Right ventricle myocardium superior (tissue), 1 donor: ENCODE results near the gene FTO. TPM values are rescaled to one million over a fixed set of nuclear protein-coding genes. Genes with fewer than 3 reads are reported as not detected.
"Not testable (repeated sequence)": the region's sequence is repeated elsewhere in the genome, so short reads cannot be mapped to it uniquely, and the experiment has no call there.

Experiments used
- ATAC-seq: fragments of 200-7000 bp; cut with Tn5 transposase; one replicate; pipeline ENCODE4 v1.9.1; 2020; ENCODE audit warnings: mild to moderate bottlenecking; ENCODE audit not compliant: poor library complexity
- DNase-seq: peaks from one replicate; pipeline ENCODE4 v3.0.0-alpha.2; 2020
- intact Hi-C: fragments of 100-400 bp; cut with DNase I; formaldehyde crosslinking; loops from one replicate; pipeline ENCODE4 v1.11.2; 2022
- long read RNA-seq: library from polyadenylated mRNA; unstranded; transcript quantifications from one replicate; pipeline ENCODE4 v2.0.0, GENCODE V29; 2021
- total RNA-seq: library from RNA; stranded (reverse); fragmentation: NEBNext Ultra II Directional; extraction: Animal tissue kit (Norgen Biotek cat#: 25700); gene quantifications from one replicate; pipeline ENCODE4 v1.2.1, GENCODE V29; 2021
- donor health status: DM: no; HTN: yes; CAD: no; lungs with severe emphysema.

Gene FTO
- total RNA-seq: 75.3 TPM
- long read RNA-seq, full-length matches to known transcripts: 30 of 42 reads
- long read RNA-seq, partial matches to known transcripts: 5 of 42 reads
- long read RNA-seq, other reads (novel, unspliced or antisense): 7 of 42 reads

DNA sequence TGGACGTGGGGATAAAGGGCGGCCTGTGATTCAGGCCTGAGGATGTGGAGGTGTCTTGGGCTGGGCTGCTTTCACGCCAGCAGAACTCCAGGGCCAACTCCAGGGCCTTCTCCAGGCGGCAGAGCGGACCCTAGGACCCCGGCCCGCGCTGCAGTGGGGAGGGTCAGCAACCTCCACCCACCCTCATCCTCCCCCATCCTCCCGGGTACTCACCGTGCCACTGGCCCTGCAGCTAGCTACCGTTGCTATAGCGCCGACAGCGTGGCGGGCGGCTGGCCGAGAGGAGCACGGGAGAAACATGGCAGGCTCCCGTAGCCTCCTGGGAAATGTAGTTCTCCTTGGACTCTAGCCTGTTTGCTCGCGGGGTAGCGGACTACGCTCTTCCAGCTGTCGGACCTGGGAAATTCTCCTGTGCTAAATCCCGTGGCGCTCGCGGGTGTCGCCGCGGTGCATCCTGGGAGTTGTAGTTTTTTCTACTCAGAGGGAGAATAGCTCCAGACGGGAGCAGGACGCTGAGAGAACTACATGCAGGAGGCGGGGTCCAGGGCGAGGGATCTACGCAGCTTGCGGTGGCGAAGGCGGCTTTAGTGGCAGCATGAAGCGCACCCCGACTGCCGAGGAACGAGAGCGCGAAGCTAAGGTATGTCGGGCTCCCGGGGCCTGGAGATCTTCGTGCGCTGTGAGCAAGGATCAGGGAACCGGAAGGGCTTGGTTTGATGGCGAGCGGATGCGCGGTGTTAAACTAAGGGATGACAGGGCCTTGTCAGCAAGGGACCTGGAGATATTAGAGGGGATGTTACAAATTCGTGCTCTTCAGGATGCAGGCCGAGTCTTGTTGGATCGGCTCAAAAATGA is at the start of gene FTO, which contains the start of gene RPGRIP1L:
Gene FTO (plus strand): TSS at position 567 of the 855 bp plus-strand sequence.
Gene RPGRIP1L (minus strand): TSS at position 270 of the 855 bp plus-strand sequence. CDS start 3,136 bp downstream, outside the sequence.
- intact Hi-C loops: no loop called here
- ATAC-seq (peak; percentile 99), DNase-seq (peak; percentile 98)

DNA sequence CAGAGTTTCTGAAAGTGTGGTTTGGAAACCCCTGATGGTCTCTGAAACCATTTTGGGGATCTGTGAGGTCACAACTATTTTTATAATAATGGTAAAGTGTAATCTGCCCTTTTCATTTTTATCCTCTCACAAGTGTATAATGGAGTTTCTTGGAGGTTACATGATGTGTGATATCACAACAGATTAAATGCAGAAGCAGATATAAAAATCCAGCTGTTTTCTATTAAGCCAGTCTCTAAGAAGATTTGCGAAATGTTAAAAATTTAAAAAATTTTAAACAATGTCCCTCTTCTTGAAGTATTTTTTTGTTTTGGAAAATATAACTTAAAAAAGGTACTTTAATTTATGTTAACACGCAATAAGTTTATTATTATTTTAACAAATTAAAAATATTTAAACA is 49.0 kb upstream of the FTO start:
- DNase-seq (no peak), ATAC-seq (no peak)
- intact Hi-C loops: no loop called here

DNA sequence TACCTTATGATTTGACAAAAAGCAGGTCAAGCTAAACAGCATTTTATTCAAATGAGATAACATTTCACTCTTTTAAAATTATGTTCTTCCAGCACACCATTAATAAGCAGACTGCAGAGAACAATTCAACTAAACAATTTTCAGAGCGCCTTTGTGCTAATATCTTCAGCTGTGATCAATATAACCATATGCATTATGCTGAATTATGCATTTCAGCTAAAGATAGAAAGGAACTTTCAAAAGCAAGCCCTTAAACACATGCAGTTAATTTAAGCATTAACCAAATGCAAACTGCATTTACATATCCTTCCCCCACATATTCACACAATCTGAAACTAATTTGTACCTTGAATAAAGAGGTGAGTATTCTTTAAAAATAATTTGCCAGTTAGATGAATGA is 41.9 kb upstream of the FTO start:
- intact Hi-C loops: no loop called here
- ATAC-seq (no peak), DNase-seq (no peak)

DNA sequence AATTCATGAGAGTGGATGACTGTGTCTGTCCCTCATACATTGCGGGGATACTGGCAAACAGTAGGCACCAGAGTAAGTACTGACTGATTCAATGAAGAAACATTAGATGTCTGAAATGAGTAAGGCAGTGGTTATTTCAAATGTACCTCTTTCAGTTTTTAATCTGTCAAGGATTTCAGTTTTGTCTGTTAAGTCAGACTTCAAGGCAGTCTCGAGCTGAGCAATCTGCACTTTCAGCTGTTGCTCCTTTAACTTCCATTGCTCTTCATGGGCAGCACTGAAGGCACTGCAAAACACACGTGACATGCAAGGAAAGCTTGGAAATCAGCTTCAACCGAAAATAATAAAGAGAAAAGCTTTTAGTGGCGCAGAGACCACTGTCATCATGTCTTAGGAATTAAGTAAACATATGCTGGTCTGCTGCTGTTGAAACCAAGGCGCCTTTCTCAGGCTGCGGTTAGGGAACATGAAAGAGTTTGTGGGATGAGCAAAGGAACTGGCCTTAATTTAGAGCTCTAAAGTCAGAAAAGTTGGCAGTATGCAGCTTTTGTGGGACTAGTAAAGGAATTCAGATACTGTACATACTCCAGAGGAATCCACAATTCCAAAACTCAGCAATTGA is 39.1 kb upstream of the FTO start:
- intact Hi-C loops: no loop called here
- no peak for DNase-seq
- ATAC-seq: peak; percentile 46

DNA sequence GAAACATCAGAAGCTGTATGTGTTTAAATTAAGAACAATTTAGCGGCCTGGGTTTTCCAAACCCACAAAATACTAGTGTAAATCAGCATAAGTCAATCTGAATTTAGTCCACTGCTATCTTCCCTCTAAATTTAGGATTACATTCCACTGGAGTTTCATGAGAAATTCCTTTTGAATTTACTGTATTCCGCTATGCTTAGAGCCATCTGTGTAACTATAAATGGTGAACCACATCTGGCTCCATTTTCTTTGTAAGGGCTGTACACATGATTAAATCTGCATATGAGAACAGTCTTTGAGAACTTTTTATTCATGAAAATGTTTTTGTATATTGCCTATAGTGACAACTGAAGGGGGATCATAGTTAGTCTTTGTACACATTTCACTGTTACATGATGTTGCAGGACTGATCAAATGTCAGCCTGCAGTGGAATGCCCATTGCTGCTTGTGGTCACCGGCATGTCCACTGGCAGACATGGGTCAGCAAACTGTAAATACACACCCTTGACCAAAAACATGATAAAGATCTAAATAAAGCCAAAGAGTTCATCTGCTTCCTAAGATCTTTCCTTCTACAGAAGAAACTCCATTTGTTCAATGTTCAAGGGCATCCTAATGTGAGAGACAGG is 37.1 kb upstream of the FTO start:
- DNase-seq (no peak), ATAC-seq (no peak)
- intact Hi-C loops: no loop called here

DNA sequence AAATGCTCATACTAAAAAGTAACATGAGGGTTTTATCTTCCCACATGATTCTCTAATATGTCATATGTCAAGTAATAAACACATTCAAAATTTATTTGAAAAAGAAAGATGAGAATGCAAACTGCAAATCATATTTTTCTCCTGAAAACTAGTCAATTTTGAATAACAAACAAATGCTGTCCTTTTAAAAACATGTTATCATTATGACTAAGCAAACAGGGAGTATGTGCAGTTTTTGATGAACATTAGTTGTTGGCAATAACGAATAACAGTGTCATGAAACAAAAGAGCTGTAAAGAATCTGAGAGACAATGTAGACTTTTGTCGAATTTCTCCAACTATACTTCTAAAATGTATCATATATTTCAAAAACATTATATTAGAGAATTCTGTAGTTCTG is 35.1 kb upstream of the FTO start:
- intact Hi-C loops: no loop called here
- ATAC-seq (no peak), DNase-seq (no peak)

DNA sequence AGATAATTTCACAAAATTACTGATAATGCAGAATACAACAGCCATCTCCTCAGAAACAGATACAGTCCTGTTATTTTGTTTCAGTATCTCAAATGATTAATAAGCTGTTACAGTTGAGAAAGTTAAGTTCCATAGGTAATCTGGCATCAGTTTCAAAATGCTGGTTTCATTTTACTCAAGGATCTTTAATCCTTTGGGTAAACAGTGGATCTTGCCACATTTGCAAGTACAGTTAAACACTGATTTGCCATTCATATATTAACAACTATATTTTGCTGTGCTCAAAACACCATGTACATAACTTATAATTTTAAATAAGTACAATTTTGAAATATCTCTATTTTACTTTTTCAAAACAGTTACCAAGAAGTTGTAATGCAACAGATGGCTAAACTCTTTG is 31.5 kb upstream of the FTO start:
- ATAC-seq: no peak
- DNase-seq: no peak
- intact Hi-C loops: no loop called here

DNA sequence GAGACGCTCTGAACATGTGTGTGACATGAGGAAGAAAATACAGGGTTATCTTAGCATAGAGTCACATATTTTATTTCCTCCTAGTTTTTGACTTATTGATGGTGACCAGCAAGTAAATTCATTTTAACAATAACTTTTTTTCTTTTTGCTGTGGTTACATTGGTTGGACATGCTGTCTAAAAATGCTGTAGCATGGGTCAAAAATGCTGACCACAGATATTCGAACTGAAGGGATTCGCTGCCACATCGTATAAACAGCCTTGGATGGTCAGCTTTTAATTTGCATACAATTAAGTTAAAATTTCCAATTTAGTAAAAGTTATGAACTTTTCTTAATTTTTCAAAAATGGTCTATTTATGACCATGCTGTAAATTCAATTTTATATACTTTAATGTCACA is 30.8 kb upstream of the FTO start:
- intact Hi-C loops: no loop called here
- DNase-seq (no peak), ATAC-seq (no peak)

DNA sequence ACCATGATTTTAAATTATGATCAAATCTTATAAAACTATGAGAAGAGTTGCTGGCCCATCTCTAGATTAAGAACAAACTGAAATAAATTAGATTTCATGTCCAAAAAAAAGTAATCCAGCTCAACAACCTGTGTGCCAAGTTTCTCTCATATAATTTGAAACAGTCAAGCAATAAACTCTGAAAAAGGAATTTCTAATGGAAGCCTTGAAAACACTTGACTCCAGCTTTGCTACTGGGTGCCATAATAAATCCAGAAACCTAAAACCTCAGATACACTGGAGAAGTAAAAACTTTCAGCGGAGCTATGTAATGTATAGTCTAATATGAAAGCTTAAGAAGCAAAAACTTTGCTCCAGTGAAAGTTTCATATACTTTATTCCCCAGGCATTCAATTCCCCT is 25.8 kb upstream of the FTO start:
- ATAC-seq (no peak), DNase-seq (no peak)
- intact Hi-C loops: no loop called here

DNA sequence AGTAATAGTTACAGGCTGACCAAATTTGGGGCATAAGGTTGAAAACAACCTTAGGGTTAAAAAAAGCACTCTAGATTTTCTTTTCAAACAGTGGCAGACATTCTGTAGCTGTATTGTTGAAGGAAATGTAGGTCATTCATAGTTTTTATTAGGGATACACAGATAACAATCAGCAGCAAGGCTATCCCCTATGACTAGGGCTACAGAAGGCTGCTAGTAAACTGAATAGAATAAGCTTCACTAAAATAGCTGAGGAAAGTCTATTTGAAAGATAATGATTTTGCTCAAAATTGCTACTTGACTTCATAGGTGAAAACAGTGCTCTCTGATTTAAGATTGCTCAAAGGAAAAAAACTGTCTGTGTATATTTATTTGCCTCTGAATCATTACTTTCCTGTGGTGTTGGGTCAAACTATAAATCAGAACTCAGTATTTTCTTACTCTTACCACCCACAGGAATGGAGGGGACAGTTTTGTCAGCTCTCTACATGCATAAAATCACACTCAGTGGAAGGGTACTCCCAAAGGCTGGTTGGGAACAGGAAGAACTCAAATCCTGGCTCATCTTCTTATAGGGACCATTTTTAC is 25.1 kb upstream of the FTO start:
- ATAC-seq (no peak), DNase-seq (no peak)
- intact Hi-C loops: no loop called here

DNA sequence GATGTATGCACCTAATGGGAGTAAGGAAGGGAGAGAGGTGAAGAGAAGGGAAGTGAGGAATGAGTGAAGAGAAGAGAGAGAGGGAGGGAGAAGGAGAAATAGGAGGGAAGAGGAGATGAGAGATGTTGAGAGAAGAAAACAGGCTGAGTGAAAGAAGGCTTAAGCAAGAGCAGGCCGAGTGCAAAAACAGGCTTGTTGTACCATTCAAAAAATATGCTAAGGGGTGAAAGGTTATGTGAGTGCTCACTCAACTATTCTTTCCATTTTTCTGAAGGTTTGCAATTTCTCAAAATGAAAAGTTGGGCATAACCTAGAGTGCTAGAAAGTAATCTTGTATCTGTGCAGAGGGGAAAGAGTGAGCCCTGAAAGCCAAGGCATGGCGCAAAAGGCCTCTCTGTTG is 23.2 kb upstream of the FTO start:
- intact Hi-C loops: no loop called here
- DNase-seq: no peak
- ATAC-seq: no peak

DNA sequence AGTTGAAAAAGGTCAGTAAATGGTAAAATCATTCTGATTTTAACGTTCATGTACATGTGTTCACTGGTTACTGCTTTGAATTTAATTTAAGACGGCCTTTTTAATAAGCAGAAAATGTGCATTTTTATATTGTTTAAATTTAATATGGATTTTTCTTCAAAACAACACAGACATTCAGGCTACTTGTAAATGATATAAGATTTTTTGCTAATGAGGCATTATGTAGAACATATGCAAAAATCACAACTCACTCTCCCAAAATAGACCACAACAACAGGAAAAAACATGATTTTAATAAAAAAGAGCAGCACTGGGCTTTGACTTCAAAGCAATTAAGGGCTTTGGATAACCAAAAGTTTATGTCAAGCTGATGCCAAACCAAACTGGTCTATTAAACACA is 22.6 kb upstream of the FTO start:
- intact Hi-C loops: no loop called here
- ATAC-seq (no peak), DNase-seq (no peak)

DNA sequence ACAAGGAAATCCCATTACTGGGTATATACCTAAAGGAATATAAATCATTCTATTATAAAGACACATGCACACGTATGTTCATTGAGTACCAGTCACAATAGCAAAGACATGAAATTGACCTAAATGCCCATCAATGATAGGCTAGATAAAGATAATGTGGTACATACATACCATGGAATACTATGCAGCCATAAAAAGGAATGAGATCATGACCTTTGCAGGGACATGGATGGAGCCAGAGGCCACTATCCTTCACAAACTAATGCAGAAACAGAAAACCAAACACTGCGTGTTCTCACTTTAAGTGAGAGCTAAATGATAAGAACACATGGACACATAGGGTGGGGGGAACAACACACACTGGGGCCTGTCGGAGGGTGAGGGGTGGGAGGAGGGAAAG is 18.6 kb upstream of the FTO start:
- ATAC-seq, DNase-seq, intact Hi-C loops: not testable (repeated sequence)

DNA sequence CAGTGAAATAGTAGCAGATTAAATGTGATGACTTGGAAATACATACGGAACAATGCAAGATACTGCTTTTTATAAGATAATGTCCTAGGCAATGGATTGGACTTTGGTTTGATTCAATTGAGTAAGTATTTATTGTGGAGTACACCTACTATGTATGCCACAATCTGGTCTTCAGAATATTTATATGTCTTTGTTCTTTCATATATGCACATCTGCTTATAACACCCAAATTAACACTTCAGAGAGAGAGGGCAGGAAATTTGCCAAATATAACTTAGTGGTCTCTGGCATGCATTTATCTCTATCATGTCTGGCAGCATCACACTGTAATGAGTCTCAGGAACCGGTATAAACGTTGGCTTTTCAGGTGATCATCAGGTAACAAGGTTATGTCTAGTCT is 17.2 kb upstream of the FTO start:
- no peak for ATAC-seq
- intact Hi-C loops: no loop called here

DNA sequence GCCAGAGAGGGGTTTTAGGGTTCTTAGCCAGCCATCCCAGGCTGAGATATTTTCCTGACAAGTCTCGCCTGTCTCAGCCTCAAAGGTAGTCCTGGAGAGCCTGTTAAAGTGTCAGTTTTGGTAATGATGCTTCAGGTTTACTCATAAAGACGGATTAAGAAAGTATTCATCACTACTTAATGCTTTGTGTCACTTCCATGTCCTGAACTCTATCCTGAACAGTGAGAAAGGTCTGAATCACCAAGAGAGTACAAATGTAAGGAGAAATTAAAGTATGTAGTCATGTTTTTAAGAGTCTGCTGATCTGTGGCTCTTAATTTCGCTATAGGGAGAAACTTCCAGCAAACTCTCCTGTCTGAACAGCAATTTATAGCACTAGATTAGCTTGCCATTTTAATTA is 14.3 kb upstream of the FTO start:
- DNase-seq: no peak
- intact Hi-C loops: no loop called here
- no peak for ATAC-seq

More for the DNA sequence above, 17.2 kb upstream of the FTO start:
- DNase-seq: no peak

DNA sequence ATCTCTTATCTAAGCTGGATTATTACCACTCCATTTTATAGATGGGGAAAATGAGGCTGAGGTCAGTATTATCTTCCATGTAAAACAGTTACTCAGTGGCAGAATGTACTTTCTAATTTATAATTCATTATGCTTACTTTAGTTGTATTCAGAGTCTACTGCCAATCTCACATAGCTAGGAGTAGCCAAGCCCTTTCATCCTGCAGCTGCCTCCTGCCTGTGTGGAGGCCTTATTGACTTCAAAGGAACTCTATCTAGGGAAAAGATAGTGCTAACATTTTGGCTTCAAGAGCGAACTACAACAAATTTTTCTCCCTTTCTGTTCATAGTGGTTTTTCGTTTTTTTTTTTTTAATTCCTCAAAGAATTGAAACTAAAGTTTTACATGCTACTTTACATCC is 13.2 kb upstream of the FTO start:
- DNase-seq: no peak
- ATAC-seq: no peak
- intact Hi-C loops: no loop called here

DNA sequence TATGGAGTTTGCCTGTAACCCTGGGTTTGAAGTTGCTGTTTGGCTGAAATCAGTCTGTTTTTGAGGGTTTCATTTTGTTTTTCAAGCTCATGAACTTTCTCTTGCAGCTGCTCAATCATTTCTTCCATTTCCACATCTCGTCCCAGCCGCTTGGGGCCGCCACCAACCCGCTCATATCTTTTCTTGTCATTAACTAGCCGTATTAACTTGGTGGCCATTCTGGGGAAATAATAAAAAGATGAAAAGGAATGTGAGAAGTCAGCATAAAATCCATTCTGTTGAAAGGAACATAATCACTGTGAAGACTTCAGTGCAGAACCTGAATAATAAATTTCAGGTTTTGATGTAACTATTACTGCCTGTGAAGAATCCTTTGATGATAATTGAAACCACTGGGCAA is 11.8 kb upstream of the FTO start:
- no peak for ATAC-seq
- no peak for DNase-seq
- intact Hi-C loops: no loop called here

DNA sequence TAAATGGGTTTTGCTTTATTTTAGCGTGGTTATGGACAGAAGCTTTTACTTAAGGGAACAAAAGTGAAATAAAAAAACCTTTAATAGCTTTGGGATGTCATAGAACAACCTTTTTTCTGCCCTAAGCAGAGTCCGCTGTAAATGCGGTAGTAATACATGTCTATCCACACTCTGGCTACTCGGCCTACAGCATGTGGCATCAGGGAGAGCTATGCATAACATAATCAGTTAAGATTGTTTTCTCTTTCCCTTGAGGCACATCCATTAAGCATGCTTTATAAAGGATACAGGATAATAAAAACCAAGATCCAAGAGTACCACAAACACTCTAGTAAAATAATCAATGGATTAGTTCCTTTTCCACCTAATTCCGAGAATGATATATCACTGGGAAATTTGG is 10.6 kb upstream of the FTO start:
- no peak for ATAC-seq
- DNase-seq: no peak
- intact Hi-C loops: no loop called here

DNA sequence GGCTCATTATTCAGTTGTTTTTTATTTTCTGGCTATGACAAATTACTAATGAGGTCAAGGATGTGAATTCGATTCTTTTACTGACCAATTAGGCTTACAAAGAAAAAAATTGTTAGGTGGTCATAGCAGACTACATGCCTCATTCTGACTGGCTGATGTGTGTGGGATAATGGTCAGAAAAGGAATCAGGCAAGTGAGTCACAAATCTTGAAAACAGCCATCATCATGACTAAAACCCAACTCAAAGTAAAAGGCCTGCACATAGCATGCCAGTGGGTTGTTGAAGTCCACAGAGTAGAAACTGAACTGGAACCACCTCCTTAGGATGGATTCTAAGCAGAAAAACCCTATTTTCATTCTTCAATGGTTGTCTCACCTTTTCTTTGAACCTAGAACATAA is 8.9 kb upstream of the FTO start:
- no peak for DNase-seq
- intact Hi-C loops: no loop called here
- ATAC-seq: no peak
